Right cardiac atrium (tissue), 5 donors: ENCODE data around the gene PDE4D. TPM values are rescaled to one million over a fixed set of nuclear protein-coding genes. Genes with fewer than 3 reads are reported as not detected.

Experiments used
- ATAC-seq, 2 donors: fragments of 200-7000 bp; cut with Tn5 transposase; one replicate each; pipeline versions ENCODE4 v1.8.0 to v1.9.1; 2020; ENCODE audit warnings: moderate library complexity in 2 of 2, mild to moderate bottlenecking in 1 of 2
- DNase-seq, 3 donors: peaks; one replicate each; pipeline ENCODE4 v3.0.0-alpha.2; 2020
- H3K27ac ChIP-seq: one replicate; pipeline ENCODE4 v1.5.1; 2013; ENCODE audit warnings: mild to moderate bottlenecking, low read length, control low read depth, moderate library complexity
- H3K27me3 ChIP-seq: one replicate; pipeline ENCODE4 v1.6.1; 2013; ENCODE audit not compliant: control insufficient read depth, insufficient read depth
- H3K4me1 ChIP-seq: one replicate; pipeline ENCODE4 v1.6.1; 2013; ENCODE audit warnings: low read length; ENCODE audit not compliant: control insufficient read depth, insufficient read depth
- H3K4me3 ChIP-seq: one replicate; pipeline ENCODE4 v1.5.1; 2013; ENCODE audit warnings: low read length, control low read depth
- H3K9me3 ChIP-seq: one replicate; pipeline ENCODE4 v1.6.1; 2013; ENCODE audit warnings: low read length; ENCODE audit not compliant: control insufficient read depth
- WGBS: extraction: QIAGEN DNeasy Blood & Tissue Kit; methylation state at CpG from one replicate; pipeline ENCODE4 v1.1.7; 2013; 5-methylcytosine and 5-hydroxymethylcytosine counted together
- intact Hi-C, 4 donors: fragments of 100-400 bp; cut with DNase I; formaldehyde crosslinking; loops; one replicate each; pipeline versions ENCODE4 v1.11.0 to v1.14.0; 2022 to 2023
- polyA plus RNA-seq: library from polyadenylated mRNA; stranded (reverse); fragments of 200-250 nt; gene quantifications from one replicate; pipeline ENCODE4 v1.2.3, GENCODE V29; 2013
- total RNA-seq, 4 donors: library from RNA; stranded (reverse); fragmentation: NEBNext Ultra II Directional; extraction: Animal tissue kit (Norgen Biotek cat#: 25700); gene quantifications; one replicate each; pipeline ENCODE4 v1.2.1, GENCODE V29; 2021
- donor health status: healthy with polysubstance abuse.
- donor health status: DM: no; HTN: yes; CAD: no.
- donor health status: DM: no; HTN: no; CAD: no.
- donor health status: DM: no; HTN: yes; CAD: no; lungs with severe emphysema.
- donor health status: DM: yes; HTN: yes; CAD: no.

PDE4D gene
- total and polyA plus RNA-seq, 5 donors, result 13.2 to 104 (median 38.8) TPM

- Histone ChIP-seq H3K4me1 (peaks cover 2% of the 10 kb centered on the region), H3K27ac (no peak overlapping the region), H3K27me3 (no peaks in the 10 kb centered on the region), H3K9me3 (no peaks in the 10 kb centered on the region), H3K4me3 (no peak overlapping the region)
- ATAC-seq (no peak), DNase-seq (no peak)
- intact Hi-C loops, result no loop called here
- 73% methylated on average over 1 of the region's 1 CpG for WGBS
These were observed 702.8 kb downstream of the PDE4D start for GRCh38 chr5:59190746-59191145.

DNA sequence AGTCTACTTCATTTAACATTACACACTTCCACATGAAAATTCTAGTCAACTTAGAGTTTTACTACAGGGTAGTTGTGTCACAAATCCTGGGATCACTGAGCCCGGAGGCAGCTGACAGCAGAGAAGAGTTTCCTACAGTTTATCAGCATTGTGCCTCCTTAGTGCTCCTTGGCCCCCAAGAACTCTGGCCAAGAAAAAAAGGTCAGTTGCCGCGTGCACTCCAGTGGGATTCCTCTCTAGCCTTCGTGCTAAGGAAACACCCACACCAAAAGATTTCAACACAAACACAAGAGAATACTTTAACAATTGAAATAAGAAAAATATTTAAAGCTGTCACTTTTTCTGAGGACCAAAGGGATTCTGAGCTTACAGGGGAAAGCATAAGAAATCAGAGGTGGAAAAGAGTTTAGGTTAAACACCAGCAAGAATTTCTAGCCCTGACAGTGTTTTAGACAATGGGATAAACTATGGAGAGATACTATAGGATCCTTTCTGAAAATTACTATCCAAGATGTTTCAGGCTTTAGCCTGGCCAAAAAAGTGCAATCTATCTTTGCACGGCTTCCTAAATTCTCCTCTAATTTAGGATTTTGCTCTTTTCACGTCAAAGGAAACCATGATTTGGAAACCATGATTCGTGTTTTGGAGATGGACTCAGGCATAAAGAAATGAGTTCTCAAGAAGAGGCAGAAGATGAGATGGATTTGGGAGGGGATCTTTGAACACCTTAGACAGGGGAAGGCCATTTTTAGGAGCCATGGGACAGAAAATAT lies 703.9 kb downstream of the PDE4D start:
- intact Hi-C loops, result loop anchor here (5.0 kb wide), 2 partner anchors 178 to 193 kb away; no protein-coding TSS in a partner anchor
- Histone ChIP-seq H3K27me3 (no peaks in the 10 kb centered on the region), H3K4me1 (peaks cover 2% of the 10 kb centered on the region), H3K27ac (peak overlapping the region; percentile 58), H3K4me3 (no peak overlapping the region), H3K9me3 (no peaks in the 10 kb centered on the region)
- peak; percentile 71 to 73 for ATAC-seq
- 42% methylated on average over 7 of the region's 7 CpGs for WGBS
- peak; percentile 47 to 61 (median 50) for DNase-seq

DNA sequence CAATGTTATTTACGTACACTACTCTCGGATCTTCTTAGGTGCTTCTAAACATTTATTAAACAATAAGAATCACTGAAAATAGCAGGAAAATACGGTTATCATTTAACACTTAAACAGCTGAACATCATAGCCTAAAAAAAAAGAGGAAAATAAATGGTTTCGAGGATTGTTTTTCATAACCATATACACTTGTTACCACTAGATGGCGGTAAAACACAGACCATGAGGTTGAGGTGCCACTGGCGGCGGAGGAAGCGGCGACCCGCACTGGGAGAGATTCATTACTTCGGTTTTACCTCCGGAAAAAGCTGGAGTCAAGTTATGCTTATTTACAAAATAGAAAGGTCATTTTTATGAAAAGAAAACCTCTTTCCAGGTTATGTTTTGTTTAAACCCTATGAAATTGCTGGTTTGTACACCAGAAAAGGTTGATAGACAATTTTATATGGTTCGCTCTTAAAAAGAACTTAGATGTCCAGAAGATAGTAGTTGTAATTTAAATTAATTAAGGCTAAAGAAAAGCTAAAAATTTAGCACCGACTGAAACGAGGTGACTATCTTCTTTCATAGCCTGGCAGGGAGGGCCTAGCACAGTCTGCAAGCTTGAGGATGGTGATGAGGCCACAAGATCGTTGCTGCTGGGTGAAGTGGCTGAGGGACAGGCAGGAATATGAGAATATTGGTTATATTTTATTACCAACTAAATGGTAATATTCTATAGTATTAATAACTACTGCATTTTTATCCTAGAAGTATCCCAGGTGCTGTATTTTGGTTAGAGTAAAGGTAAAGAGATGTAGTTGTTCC lies 704.9 kb downstream of the PDE4D start:
- Histone ChIP-seq H3K27me3 (no peaks in the 10 kb centered on the region), H3K9me3 (no peaks in the 10 kb centered on the region), H3K4me3 (peak overlapping the region; percentile 47), H3K4me1 (peaks cover 2% of the 10 kb centered on the region), H3K27ac (no peak overlapping the region)
- 13% methylated on average over 16 of the region's 16 CpGs for WGBS
- intact Hi-C loops, result loop anchor here (5.0 kb wide), 2 partner anchors 179 to 194 kb away; no protein-coding TSS in a partner anchor
- DNase-seq, result peak; percentile 74 to 90 (median 86)
- peak; percentile 80 to 82 for ATAC-seq

- no peaks in the 10 kb centered on the region for H3K27me3 ChIP-seq
- no peak overlapping the region for H3K27ac ChIP-seq
- DNase-seq (no peak), ATAC-seq (peak in 1 of 2 donors; percentile 62)
- intact Hi-C loops, result loop anchor here (5.0 kb wide), 2 partner anchors 179 to 194 kb away; no protein-coding TSS in a partner anchor
- H3K4me1 ChIP-seq, result peaks cover 2% of the 10 kb centered on the region
- 41% methylated on average over 4 of the region's 4 CpGs for WGBS
- no peak overlapping the region for H3K4me3 ChIP-seq
- no peaks in the 10 kb centered on the region for H3K9me3 ChIP-seq
These were observed 705.7 kb downstream of the PDE4D start for GRCh38 chr5:59187857-59188256.

GRCh38 chr5:59186623-59187022 lies 706.9 kb downstream of the PDE4D start:
- DNase-seq (no peak), ATAC-seq (peak in 1 of 2 donors; percentile 78)
- intact Hi-C loops, result loop anchor here (5.0 kb wide), 2 partner anchors 181 to 196 kb away; no protein-coding TSS in a partner anchor
- H3K4me3 ChIP-seq, result no peak overlapping the region
- 55% methylated on average over 8 of the region's 8 CpGs for WGBS
- H3K27me3 ChIP-seq, result no peaks in the 10 kb centered on the region
- no peaks in the 10 kb centered on the region for H3K9me3 ChIP-seq
- peaks cover 2% of the 10 kb centered on the region for H3K4me1 ChIP-seq
- no peak overlapping the region for H3K27ac ChIP-seq

- H3K27ac ChIP-seq, result no peak overlapping the region
- peaks cover 2% of the 10 kb centered on the region for H3K4me1 ChIP-seq
- H3K27me3 ChIP-seq, result no peaks in the 10 kb centered on the region
- WGBS, result 90% methylated on average over 5 of the region's 5 CpGs
- H3K4me3 ChIP-seq, result no peak overlapping the region
- ATAC-seq (no peak), DNase-seq (no peak)
- intact Hi-C loops, result loop anchor here (5.0 kb wide), 2 partner anchors 181 to 196 kb away; no protein-coding TSS in a partner anchor
- no peaks in the 10 kb centered on the region for H3K9me3 ChIP-seq
These were observed 707.7 kb downstream of the PDE4D start for GRCh38 chr5:59185757-59186385.

DNA sequence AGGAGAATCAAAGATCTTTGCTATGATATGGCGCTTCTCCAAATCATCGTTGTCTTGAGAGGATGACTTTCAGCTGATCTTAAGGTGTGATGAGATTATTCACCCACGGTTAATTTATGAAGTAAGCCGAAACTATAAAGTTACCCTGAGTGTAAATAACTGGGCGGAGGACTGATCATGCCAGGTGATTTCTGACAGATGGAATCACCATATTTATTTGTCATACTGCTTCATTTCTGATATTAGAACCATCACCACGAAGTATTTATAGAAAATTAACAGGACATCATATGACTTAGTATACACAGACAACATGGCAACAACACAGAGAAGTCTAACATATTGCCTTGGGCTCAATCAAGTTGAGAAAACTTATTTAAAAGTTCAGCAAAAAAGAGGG lies 708.8 kb downstream of the PDE4D start:
- intact Hi-C loops, result loop anchor here (5.0 kb wide), 2 partner anchors 183 to 198 kb away; no protein-coding TSS in a partner anchor
- no peak overlapping the region for H3K27ac ChIP-seq
- peaks cover 2% of the 10 kb centered on the region for H3K4me1 ChIP-seq
- DNase-seq (no peak), ATAC-seq (no peak)
- no peaks in the 10 kb centered on the region for H3K9me3 ChIP-seq
- H3K27me3 ChIP-seq, result no peaks in the 10 kb centered on the region
- no peak overlapping the region for H3K4me3 ChIP-seq
- WGBS, result 83% methylated on average over 6 of the region's 6 CpGs

- DNase-seq, result no peak
These were observed 710.8 kb downstream of the PDE4D start for GRCh38 chr5:59182760-59183159.

GRCh38 chr5:59180515-59180914 lies 713.0 kb downstream of the PDE4D start:
- H3K4me1 ChIP-seq, result no peaks in the 10 kb centered on the region
- no peaks in the 10 kb centered on the region for H3K27me3 ChIP-seq
- H3K27ac ChIP-seq, result no peak overlapping the region
- intact Hi-C loops, result no loop called here
- DNase-seq (no peak), ATAC-seq (no peak)
- no peak overlapping the region for H3K4me3 ChIP-seq
- 94% methylated on average over 2 of the region's 2 CpGs for WGBS
- no peaks in the 10 kb centered on the region for H3K9me3 ChIP-seq

More at GRCh38 chr5:59182760-59183159, 710.8 kb downstream of the PDE4D start:
- Histone ChIP-seq H3K27ac (no peak overlapping the region), H3K4me3 (no peak overlapping the region), H3K4me1 (peaks cover 2% of the 10 kb centered on the region), H3K9me3 (no peaks in the 10 kb centered on the region), H3K27me3 (no peaks in the 10 kb centered on the region)
- no peak for ATAC-seq
- intact Hi-C loops, result no loop called here
- WGBS, result 95% methylated on average over 3 of the region's 3 CpGs

GRCh38 chr5:59179704-59180103 lies 713.8 kb downstream of the PDE4D start:
- no peak for ATAC-seq
- no peak for DNase-seq
- Histone ChIP-seq H3K27me3 (no peaks in the 10 kb centered on the region), H3K27ac (no peak overlapping the region), H3K9me3 (no peaks in the 10 kb centered on the region), H3K4me1 (no peaks in the 10 kb centered on the region), H3K4me3 (no peak overlapping the region)
- WGBS, result 56% methylated on average over 2 of the region's 2 CpGs
- intact Hi-C loops, result loop anchor here (5.0 to 10.0 kb wide), 2 partner anchors 285 to 292 kb away; no protein-coding TSS in a partner anchor
